HEK293 (cell line): ENCODE measurements around the gene OR9G1.

Source experiments
- CTCF ChIA-PET: fragments of 350-600 bp; formaldehyde crosslinking; extraction: SDS; loops from one replicate; lab custom pipeline; 2021; ENCODE audit warnings: antibody characterized with exemption; lab: Yijun Ruan, JAX
- POLR2A ChIA-PET: fragments of 300-600 bp; formaldehyde crosslinking; extraction: SDS; loops from one replicate; lab custom pipeline; 2020; ENCODE audit warnings: antibody characterized with exemption, inconsistent platforms; lab: Yijun Ruan, JAX
- H3K27ac ChIP-seq: fragments of 200-500 bp; sonication (Bioruptor generic); 2 replicates; pipeline ENCODE4 v1.5.1; 2014; ENCODE audit warnings: low read depth, low read length, control low read depth, inconsistent platforms; ENCODE audit errors: extremely low read depth
- H3K36me3 ChIP-seq, 2 experiments: fragments of 200-500 bp in 1 of 2; sonication (Bioruptor generic) in 1 of 2; 1 replicate in 1 of 2; 2 replicates in 1 of 2; pipeline ENCODE4 v1.5.1; 2014 to 2017; ENCODE audit warnings: inconsistent platforms in 2 of 2, low read length in 2 of 2; ENCODE audit not compliant: control insufficient read depth in 2 of 2, insufficient read depth in 1 of 2
- H3K4me1 ChIP-seq: fragments of 200-500 bp; sonication (Bioruptor generic); 2 replicates; pipeline ENCODE4 v1.5.1; 2014; ENCODE audit warnings: mild to moderate bottlenecking, low read length, inconsistent platforms; ENCODE audit not compliant: control insufficient read depth, insufficient read depth
- H3K4me3 ChIP-seq: 2 replicates; pipeline ENCODE4 v1.5.1; 2011; ENCODE audit warnings: low read depth, mild to moderate bottlenecking, control low read depth, low read length, moderate library complexity
- H3K9me3 ChIP-seq: fragments of 200-500 bp; sonication (Bioruptor generic); 2 replicates; pipeline ENCODE4 v1.5.1; 2014; ENCODE audit warnings: low read depth, low read length, inconsistent platforms; ENCODE audit not compliant: control insufficient read depth, insufficient read depth
- KLF1 ChIP-seq: fragments of 450-650 bp; formaldehyde crosslinking; IDR thresholded peaks from 2 replicates; pipeline ENCODE4 v1.5.1; 2016; ENCODE audit warnings: missing biosample characterization, missing genetic modification characterization
- RBAK ChIP-seq: fragments of 450-650 bp; formaldehyde crosslinking; IDR thresholded peaks from 2 replicates; pipeline ENCODE4 v1.5.1; 2016; ENCODE audit warnings: missing biosample characterization, missing genetic modification characterization
- SCRT1 ChIP-seq: fragments of 450-650 bp; formaldehyde crosslinking; IDR thresholded peaks from 2 replicates; pipeline ENCODE4 v1.5.1; 2016; ENCODE audit warnings: missing biosample characterization, missing genetic modification characterization, borderline replicate concordance
- YY1 ChIP-seq: fragments of 450-650 bp; formaldehyde crosslinking; IDR thresholded peaks from 2 replicates; pipeline ENCODE4 v1.5.1; 2018; ENCODE audit warnings: missing biosample characterization, missing genetic modification characterization
- YY2 ChIP-seq: fragments of 450-650 bp; formaldehyde crosslinking; IDR thresholded peaks from 2 replicates; pipeline ENCODE4 v1.5.1; 2016; ENCODE audit warnings: missing biosample characterization, missing genetic modification characterization
- ZBTB8A ChIP-seq: fragments of 450-650 bp; formaldehyde crosslinking; IDR thresholded peaks from 2 replicates; pipeline ENCODE4 v1.5.1; 2016; ENCODE audit warnings: missing biosample characterization, missing genetic modification characterization
- ZFP3 ChIP-seq: fragments of 450-650 bp; formaldehyde crosslinking; IDR thresholded peaks from 2 replicates; pipeline ENCODE4 v1.5.1; 2016; ENCODE audit warnings: low read depth, missing biosample characterization, missing genetic modification characterization
- ZNF132 ChIP-seq: fragments of 450-650 bp; formaldehyde crosslinking; IDR thresholded peaks from 2 replicates; pipeline ENCODE4 v1.5.1; 2017; ENCODE audit warnings: missing biosample characterization, missing genetic modification characterization, borderline replicate concordance
- ZNF138 ChIP-seq: fragments of 450-650 bp; formaldehyde crosslinking; IDR thresholded peaks from 2 replicates; pipeline ENCODE4 v1.5.1; 2016; ENCODE audit warnings: missing biosample characterization, missing genetic modification characterization, borderline replicate concordance
- ZNF155 ChIP-seq: fragments of 450-650 bp; formaldehyde crosslinking; IDR thresholded peaks from 2 replicates; pipeline ENCODE4 v1.5.1; 2016; ENCODE audit warnings: missing biosample characterization, missing genetic modification characterization
- ZNF202 ChIP-seq: fragments of 450-650 bp; formaldehyde crosslinking; IDR thresholded peaks from 2 replicates; pipeline ENCODE4 v1.5.1; 2016; ENCODE audit warnings: missing biosample characterization, missing genetic modification characterization, borderline replicate concordance
- ZNF221 ChIP-seq: fragments of 450-650 bp; formaldehyde crosslinking; IDR thresholded peaks from 2 replicates; pipeline ENCODE4 v1.5.1; 2017; ENCODE audit warnings: missing biosample characterization, missing genetic modification characterization, borderline replicate concordance
- ZNF324 ChIP-seq: fragments of 450-650 bp; formaldehyde crosslinking; IDR thresholded peaks from 2 replicates; pipeline ENCODE4 v1.5.1; 2016; ENCODE audit warnings: missing biosample characterization, missing genetic modification characterization
- ZNF473 ChIP-seq: fragments of 450-650 bp; formaldehyde crosslinking; IDR thresholded peaks from 2 replicates; pipeline ENCODE4 v1.5.1; 2017; ENCODE audit warnings: missing biosample characterization, missing genetic modification characterization
- ZNF48 ChIP-seq: fragments of 450-650 bp; formaldehyde crosslinking; IDR thresholded peaks from 2 replicates; pipeline ENCODE4 v1.5.1; 2016; ENCODE audit warnings: missing biosample characterization, missing genetic modification characterization
- ZNF561 ChIP-seq: fragments of 450-650 bp; IDR thresholded peaks from 2 replicates; pipeline ENCODE4 v1.5.1; 2018; ENCODE audit warnings: missing biosample characterization, missing genetic modification characterization, borderline replicate concordance
- ZNF626 ChIP-seq: fragments of 450-650 bp; sonication (Bioruptor Pico); formaldehyde crosslinking; IDR thresholded peaks from 2 replicates; pipeline ENCODE4 v1.5.1; 2018; ENCODE audit warnings: missing biosample characterization, missing genetic modification characterization, inconsistent platforms
- ZNF629 ChIP-seq: fragments of 450-650 bp; formaldehyde crosslinking; IDR thresholded peaks from 2 replicates; pipeline ENCODE4 v1.5.1; 2017; ENCODE audit warnings: missing biosample characterization, missing genetic modification characterization
- ZNF654 ChIP-seq: fragments of 450-650 bp; formaldehyde crosslinking; IDR thresholded peaks from 2 replicates; pipeline ENCODE4 v1.5.1; 2016; ENCODE audit warnings: low read depth, missing biosample characterization, missing genetic modification characterization
- ZNF747 ChIP-seq: fragments of 450-650 bp; formaldehyde crosslinking; IDR thresholded peaks from 2 replicates; pipeline ENCODE4 v1.5.1; 2016; ENCODE audit warnings: missing biosample characterization, missing genetic modification characterization
- TF ChIP-seq, protein P1 (sequence below): IDR thresholded peaks from 2 replicates; pipeline ENCODE4 v1.6.1; 2011; ENCODE audit warnings: mild to moderate bottlenecking, low read depth, low read length, borderline replicate concordance
- TF ChIP-seq, protein P2 (sequence below): fragments of 450-650 bp; formaldehyde crosslinking; IDR thresholded peaks from 2 replicates; pipeline ENCODE4 v1.5.1; 2016; ENCODE audit warnings: missing biosample characterization, missing genetic modification characterization
- TF ChIP-seq, protein P3 (sequence below): fragments of 450-650 bp; formaldehyde crosslinking; IDR thresholded peaks from 2 replicates; pipeline ENCODE4 v1.5.1; 2016; ENCODE audit warnings: missing biosample characterization, missing genetic modification characterization
- TF ChIP-seq, protein P4 (sequence below): fragments of 450-650 bp; formaldehyde crosslinking; IDR thresholded peaks from 2 replicates; pipeline ENCODE4 v1.5.1; 2016; ENCODE audit warnings: missing biosample characterization, missing genetic modification characterization
- TF ChIP-seq, protein P5 (sequence below): fragments of 450-650 bp; formaldehyde crosslinking; IDR thresholded peaks from 2 replicates; pipeline ENCODE4 v1.5.1; 2016; ENCODE audit warnings: missing biosample characterization, missing genetic modification characterization

OR9G1 gene

DNA sequence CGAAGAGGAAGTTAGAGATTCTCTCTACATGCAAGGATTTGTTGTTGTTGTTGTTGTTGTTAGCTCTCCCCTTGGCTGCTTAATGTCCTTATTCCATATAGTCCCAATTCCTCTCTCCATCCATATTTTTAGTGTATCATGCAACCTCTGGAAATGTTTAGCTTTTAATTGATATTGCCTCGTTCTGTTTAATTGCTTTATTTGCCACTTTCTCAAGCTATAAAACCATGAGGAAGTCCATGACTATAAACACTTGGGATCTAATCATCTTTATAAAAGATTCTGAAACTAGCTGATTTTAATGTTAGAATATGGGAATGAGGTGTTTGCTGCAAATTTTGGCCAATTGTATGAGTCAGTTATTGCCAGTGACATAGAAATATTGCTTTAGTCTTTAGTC, 5.5 kb upstream of the OR9G1 start (continued):
- TF ChIP-seq, protein P1, sequence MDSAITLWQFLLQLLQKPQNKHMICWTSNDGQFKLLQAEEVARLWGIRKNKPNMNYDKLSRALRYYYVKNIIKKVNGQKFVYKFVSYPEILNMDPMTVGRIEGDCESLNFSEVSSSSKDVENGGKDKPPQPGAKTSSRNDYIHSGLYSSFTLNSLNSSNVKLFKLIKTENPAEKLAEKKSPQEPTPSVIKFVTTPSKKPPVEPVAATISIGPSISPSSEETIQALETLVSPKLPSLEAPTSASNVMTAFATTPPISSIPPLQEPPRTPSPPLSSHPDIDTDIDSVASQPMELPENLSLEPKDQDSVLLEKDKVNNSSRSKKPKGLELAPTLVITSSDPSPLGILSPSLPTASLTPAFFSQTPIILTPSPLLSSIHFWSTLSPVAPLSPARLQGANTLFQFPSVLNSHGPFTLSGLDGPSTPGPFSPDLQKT, result no peak
- TF ChIP-seq ZNF629 (tag by site-specific recombination) (no peak), YY1 (tag by site-specific recombination) (no peak)
- TF ChIP-seq, protein P2, sequence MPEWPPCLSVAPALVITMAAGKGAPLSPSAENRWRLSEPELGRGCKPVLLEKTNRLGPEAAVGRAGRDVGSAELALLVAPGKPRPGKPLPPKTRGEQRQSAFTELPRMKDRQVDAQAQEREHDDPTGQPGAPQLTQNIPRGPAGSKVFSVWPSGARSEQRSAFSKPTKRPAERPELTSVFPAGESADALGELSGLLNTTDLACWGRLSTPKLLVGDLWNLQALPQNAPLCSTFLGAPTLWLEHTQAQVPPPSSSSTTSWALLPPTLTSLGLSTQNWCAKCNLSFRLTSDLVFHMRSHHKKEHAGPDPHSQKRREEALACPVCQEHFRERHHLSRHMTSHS, result no peak

DNA sequence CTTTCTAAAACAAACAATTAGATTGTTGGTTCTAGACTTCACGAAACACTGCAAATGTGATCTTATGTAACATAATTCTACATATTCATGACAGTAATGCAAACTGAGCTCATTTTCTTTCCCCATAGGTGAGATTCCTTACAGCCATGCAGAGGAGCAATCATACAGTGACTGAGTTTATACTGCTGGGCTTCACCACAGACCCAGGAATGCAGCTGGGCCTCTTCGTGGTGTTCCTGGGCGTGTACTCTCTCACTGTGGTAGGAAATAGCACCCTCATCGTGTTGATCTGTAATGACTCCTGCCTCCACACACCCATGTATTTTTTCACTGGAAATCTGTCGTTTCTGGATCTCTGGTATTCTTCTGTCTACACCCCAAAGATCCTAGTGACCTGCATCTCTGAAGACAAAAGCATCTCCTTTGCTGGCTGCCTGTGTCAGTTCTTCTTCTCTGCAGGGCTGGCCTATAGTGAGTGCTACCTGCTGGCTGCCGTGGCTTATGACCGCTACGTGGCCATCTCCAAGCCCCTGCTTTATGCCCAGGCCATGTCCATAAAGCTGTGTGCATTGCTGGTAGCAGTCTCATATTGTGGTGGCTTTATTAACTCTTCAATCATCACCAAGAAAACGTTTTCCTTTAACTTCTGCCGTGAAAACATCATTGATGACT, 1.5 kb downstream of the OR9G1 start:
- H3K36me3 ChIP-seq, result no peaks in the 10 kb centered on the region
- ChIA-PET POLR2A (no interaction called here), CTCF (no interaction called here)
- no peak overlapping the region for H3K27ac ChIP-seq
- TF ChIP-seq, protein P2, result no peak
- TF ChIP-seq ZNF324 (no peak), ZFP3 (tag by site-specific recombination) (no peak), KLF1 (tag by site-specific recombination) (no peak)
- no peaks in the 10 kb centered on the region for H3K9me3 ChIP-seq
- H3K4me1 ChIP-seq, result no peaks in the 10 kb centered on the region
- H3K4me3 ChIP-seq, result no peak overlapping the region

DNA sequence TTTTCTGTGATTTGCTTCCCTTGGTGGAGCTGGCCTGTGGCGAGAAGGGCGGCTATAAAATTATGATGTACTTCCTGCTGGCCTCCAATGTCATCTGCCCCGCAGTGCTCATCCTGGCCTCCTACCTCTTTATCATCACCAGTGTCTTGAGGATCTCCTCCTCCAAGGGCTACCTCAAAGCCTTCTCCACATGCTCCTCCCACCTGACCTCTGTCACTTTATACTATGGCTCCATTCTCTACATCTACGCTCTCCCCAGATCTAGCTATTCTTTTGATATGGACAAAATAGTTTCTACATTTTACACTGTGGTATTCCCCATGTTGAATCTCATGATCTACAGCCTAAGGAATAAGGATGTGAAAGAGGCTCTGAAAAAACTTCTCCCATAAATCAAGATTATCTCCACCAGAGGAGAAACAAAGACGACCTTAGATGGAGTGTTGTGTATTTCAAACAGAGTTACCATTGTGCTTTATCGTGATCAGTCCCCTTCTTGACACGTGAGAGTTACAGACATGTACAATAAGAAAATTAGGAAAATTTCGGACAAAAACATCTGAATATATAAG, 2.1 kb downstream of the OR9G1 start:
- H3K27ac ChIP-seq, result no peak overlapping the region
- H3K9me3 ChIP-seq, result no peaks in the 10 kb centered on the region
- no peaks in the 10 kb centered on the region for H3K4me1 ChIP-seq
- CTCF ChIA-PET, result no interaction called here
- no peak overlapping the region for H3K4me3 ChIP-seq
- POLR2A ChIA-PET, result no interaction called here
- H3K36me3 ChIP-seq, result no peaks in the 10 kb centered on the region
- TF ChIP-seq ZNF561 (tag by site-specific recombination) (no peak), ZNF473 (tag by site-specific recombination) (no peak), ZBTB8A (tag by site-specific recombination) (no peak), ZNF48 (tag by site-specific recombination) (no peak), ZNF155 (no peak), ZNF202 (tag by site-specific recombination) (no peak), ZNF221 (tag by site-specific recombination) (no peak), SCRT1 (tag by site-specific recombination) (no peak), ZFP3 (tag by site-specific recombination) (no peak), ZNF132 (tag by site-specific recombination) (no peak), RBAK (tag by site-specific recombination) (no peak), ZNF138 (tag by site-specific recombination) (no peak), ZNF654 (tag by site-specific recombination) (no peak), ZNF626 (no peak), YY2 (tag by site-specific recombination) (no peak), ZNF747 (tag by site-specific recombination) (no peak)
- TF ChIP-seq, protein P3, sequence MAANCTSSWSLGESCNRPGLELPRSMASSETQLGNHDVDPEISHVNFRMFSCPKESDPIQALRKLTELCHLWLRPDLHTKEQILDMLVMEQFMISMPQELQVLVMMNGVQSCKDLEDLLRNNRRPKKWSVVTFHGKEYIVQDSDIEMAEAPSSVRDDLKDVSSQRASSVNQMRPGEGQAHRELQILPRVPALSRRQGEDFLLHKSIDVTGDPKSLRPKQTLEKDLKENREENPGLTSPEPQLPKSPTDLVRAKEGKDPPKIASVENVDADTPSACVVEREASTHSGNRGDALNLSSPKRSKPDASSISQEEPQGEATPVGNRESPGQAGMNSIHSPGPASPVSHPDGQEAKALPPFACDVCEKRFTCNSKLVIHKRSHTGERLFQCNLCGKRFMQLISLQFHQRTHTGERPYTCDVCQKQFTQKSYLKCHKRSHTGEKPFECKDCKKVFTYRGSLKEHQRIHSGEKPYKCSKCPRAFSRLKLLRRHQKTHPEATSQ (tag by site-specific recombination), result no peak
- TF ChIP-seq, protein P4, sequence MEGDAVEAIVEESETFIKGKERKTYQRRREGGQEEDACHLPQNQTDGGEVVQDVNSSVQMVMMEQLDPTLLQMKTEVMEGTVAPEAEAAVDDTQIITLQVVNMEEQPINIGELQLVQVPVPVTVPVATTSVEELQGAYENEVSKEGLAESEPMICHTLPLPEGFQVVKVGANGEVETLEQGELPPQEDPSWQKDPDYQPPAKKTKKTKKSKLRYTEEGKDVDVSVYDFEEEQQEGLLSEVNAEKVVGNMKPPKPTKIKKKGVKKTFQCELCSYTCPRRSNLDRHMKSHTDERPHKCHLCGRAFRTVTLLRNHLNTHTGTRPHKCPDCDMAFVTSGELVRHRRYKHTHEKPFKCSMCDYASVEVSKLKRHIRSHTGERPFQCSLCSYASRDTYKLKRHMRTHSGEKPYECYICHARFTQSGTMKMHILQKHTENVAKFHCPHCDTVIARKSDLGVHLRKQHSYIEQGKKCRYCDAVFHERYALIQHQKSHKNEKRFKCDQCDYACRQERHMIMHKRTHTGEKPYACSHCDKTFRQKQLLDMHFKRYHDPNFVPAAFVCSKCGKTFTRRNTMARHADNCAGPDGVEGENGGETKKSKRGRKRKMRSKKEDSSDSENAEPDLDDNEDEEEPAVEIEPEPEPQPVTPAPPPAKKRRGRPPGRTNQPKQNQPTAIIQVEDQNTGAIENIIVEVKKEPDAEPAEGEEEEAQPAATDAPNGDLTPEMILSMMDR (tag by site-specific recombination), result no peak
- TF ChIP-seq, protein P5, sequence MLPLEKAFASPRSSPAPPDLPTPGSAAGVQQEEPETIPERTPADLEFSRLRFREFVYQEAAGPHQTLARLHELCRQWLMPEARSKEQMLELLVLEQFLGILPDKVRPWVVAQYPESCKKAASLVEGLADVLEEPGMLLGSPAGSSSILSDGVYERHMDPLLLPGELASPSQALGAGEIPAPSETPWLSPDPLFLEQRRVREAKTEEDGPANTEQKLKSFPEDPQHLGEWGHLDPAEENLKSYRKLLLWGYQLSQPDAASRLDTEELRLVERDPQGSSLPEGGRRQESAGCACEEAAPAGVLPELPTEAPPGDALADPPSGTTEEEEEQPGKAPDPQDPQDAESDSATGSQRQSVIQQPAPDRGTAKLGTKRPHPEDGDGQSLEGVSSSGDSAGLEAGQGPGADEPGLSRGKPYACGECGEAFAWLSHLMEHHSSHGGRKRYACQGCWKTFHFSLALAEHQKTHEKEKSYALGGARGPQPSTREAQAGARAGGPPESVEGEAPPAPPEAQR, result no peak
